Measurements from ENCODE around the gene NODAL.
A peak's percentile ranks its signal among the peaks of the same experiment; 100 is the strongest.

- peak; percentile 78 for TF ChIP-seq POLR2A (IDR thresholded peaks at IDR 0.05; ENCODE audit: borderline replicate concordance, extremely low read depth, insufficient read depth, insufficient read length)
- TF ChIP-seq SIN3A (IDR thresholded peaks at IDR 0.05; ENCODE audit: low read depth), result no peak; the same call in 1 of the 2 replicates
- no peak for TF ChIP-seq EZH2 (IDR thresholded peaks at IDR 0.05)
- no peak for TF ChIP-seq EGR1 (IDR thresholded peaks at IDR 0.05; ENCODE audit: low read depth)
- TF ChIP-seq, protein P1, sequence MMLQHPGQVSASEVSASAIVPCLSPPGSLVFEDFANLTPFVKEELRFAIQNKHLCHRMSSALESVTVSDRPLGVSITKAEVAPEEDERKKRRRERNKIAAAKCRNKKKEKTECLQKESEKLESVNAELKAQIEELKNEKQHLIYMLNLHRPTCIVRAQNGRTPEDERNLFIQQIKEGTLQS (IDR thresholded peaks at IDR 0.05), result no peak
- no peak for TF ChIP-seq POLR2AphosphoS5 (IDR thresholded peaks at IDR 0.05; ENCODE audit: low read depth, low read length)
Observed at GRCh38 chr10:70403483-70404035, 37.9 kb downstream of the NODAL start.

All from HCT116 (cell line).